NOMO-1 treated with DMSO at 0.1 percent for 48 hours (cell line): ENCODE data around the gene EXOC6.
A peak's percentile ranks its signal among the peaks of the same experiment; 100 is the strongest.

Source experiments
- DNase-seq: peaks from one replicate; lab custom pipeline; 2025; ENCODE audit not compliant: unreplicated experiment; lab: John Stamatoyannopoulos, UW

Gene EXOC6

GRCh38 chr10:93063144-93063976 is 215.0 kb downstream of the EXOC6 start:
- no peak for DNase-seq

- no peak for DNase-seq
Measured at GRCh38 chr10:93063977-93064660, 215.8 kb downstream of the EXOC6 start.

- DNase-seq: no peak
Measured at GRCh38 chr10:93064874-93065660, 216.7 kb downstream of the EXOC6 start.

- no peak for DNase-seq
Measured at GRCh38 chr10:93065675-93066543, 217.6 kb downstream of the EXOC6 start.

- DNase-seq: no peak
Measured at GRCh38 chr10:93066544-93066913, 218.2 kb downstream of the EXOC6 start.

- DNase-seq: no peak
Measured at GRCh38 chr10:93067443-93068365, 219.4 kb downstream of the EXOC6 start.

- DNase-seq: no peak
Measured at GRCh38 chr10:93068411-93069244, 220.3 kb downstream of the EXOC6 start.

GRCh38 chr10:93069245-93069561 is 220.9 kb downstream of the EXOC6 start:
- no peak for DNase-seq

GRCh38 chr10:93070378-93071176 is 222.3 kb downstream of the EXOC6 start:
- DNase-seq: no peak

GRCh38 chr10:93071177-93071472 is 222.8 kb downstream of the EXOC6 start:
- DNase-seq: no peak

GRCh38 chr10:93071674-93072224 is 223.4 kb downstream of the EXOC6 start:
- DNase-seq: no peak

- no peak for DNase-seq
Measured at GRCh38 chr10:93072225-93072712, 223.9 kb downstream of the EXOC6 start.

GRCh38 chr10:93072713-93073538 is 224.6 kb downstream of the EXOC6 start:
- DNase-seq: no peak

- no peak for DNase-seq
Measured at GRCh38 chr10:93073539-93074146, 225.3 kb downstream of the EXOC6 start, which contains the start of gene CYP26A1. Gene CYP26A1, plus strand, starts transcription at chr10:93073893. Its CDS starts 42 bp downstream, at chr10:93073935.

- DNase-seq: peak; percentile 48
Measured at GRCh38 chr10:93074147-93074596, 225.9 kb downstream of the EXOC6 start.

- DNase-seq: no peak
Measured at GRCh38 chr10:93074597-93075368, 226.5 kb downstream of the EXOC6 start.
